Suppressor macrophage treated with lipopolysaccharide for 1 hour (primary cell): Measurements from ENCODE around the gene IL17C.
A peak's percentile ranks its signal among the peaks of the same experiment; 100 is the strongest.

Experiments used
- DNase-seq, 3 donors: peaks; one replicate each; pipeline ENCODE4 v3.0.0-alpha.2; 2020 to 2022

The IL17C gene

DNA sequence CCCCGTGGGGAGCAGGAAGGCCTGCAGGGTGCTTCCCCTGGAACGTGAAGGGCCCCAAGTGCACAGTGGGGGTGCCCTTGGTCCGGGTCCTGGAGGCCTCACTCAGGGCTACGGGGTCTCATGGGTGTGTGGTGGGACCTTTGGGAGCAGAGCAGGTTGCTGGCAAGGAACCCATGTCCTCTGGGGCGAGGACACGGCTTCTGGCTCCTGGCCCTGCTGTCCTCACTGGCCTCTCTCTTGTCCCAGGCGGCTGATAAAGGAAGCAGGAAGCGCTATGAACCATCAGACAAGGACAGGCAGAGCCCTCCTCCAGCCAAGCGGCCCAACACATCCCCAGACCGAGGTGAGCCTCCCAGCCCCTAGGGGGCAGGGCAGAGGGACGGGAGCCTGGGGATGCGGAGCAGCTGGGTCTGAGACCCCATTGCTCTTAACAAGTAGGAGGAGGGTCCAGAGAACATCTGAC, 9.8 kb upstream of the IL17C start:
- DNase-seq, result peak; percentile 29 to 55 (median 33)

DNA sequence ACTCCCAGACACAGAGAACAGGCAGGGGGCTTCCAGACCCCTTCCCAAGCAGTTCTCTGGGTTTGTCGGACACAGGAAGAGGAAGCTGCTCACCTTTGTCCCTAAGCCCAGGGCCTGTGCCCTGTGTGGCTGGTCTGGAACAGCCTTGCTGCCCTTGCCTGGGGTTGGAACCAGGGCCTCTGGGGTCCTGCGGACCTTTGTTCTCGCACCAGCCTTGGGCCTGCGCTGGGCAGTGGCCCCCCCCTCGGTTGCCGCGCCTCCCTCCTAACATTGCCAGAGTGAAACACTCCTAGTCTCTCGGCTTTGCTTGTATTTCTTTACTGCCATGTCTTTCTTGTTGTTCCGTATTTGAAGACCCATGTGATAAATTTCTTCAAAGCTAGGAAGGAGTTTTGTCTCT, 8.5 kb upstream of the IL17C start:
- no peak for DNase-seq

- DNase-seq, result no peak
These were observed 7.9 kb upstream of the IL17C start for GRCh38 chr16:88630433-88630832.

DNA sequence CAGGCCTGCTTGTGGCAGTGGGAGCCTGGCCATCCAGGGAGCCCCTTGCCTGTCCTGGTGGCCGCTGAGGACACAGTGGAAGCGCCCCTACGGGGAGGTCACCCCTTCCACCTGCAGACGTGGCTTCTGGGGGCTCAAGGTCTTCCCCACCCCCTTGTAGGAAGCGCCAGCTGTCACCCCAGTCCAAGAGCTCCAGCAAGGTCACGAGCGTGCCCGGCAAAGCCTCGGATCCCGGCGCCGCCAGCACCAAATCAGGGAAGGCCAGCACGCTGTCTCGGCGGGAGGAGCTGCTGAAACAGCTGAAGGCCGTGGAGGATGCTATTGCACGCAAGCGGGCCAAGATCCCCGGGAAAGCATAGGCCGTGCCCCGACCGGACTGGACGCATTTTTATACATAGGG, 7.4 kb upstream of the IL17C start:
- no peak for DNase-seq

GRCh38 chr16:88631384-88631783, 7.0 kb upstream of the IL17C start:
- peak in 1 of 3 donors; percentile 15 for DNase-seq

DNA sequence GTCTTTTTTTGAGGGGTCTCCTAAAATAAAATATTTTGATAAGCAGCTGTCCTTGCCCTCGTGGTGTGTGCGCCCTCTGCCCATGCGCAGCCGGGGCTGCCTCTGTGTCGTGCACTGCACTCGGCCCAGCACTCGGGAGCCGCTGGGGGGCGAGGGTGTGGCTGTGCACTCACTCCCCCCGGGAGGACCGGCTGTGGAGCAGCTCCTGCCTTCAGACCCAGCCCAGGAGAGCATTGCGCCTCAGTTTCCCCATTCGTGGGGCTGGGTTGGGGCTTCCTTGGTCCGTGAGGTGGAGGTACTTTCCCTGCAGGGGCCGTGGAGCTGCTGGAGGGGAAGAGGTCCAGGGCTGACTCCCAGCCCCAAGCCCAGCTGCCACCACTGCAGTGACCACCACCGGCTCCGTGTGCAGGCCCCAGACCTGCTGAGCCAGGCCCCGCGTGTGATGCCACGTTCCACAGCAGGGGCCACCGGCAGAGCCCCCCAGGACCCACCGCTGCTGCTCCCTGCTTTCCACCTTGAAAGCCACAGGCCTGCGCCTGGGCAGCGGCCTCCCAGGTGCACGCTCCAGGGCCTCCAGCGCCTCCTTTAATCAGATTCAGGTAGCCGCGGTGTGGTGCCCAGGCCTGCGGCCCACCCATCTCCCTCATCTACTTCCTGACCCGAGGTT, 6.3 kb upstream of the IL17C start:
- DNase-seq, result no peak

DNA sequence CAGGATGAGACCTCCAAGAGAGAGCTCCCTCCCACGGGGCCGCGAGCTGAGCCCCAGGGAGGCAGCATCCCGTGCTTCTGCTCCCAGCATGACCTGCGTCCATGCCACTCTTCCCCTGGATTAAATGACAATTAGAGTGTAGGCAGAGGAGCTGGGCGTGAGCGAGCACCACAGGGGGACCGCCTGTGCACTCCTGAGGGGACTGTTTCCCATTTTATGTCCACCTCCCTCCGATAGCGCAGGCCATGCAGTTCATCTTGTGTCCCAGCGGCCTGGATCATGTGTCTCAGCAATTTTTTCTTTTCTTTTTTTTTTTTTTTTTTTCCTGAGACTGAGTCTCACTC, 5.8 kb upstream of the IL17C start:
- DNase-seq, result no peak

DNA sequence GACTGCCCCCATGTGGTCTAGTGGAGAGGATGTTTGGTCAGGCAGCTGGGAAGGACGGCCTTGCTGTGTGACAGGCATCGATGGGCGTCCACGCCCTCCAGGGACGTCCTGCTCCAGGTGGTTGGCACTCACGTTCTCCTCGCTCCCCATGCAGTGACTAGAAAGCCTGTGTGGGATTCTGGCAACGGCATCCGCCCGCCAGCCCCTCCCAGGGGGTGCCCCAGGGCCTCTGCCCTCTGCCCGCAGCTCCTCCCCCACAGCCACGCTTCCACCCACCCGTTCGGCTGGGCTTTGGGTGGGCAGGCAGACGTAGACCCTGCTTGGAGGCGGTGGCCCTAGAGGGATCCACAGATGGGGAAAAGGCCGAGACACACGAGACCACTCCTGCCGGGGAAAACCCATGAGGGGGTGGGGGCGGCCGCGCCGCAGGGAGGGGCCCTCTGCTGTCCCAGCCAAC, 4.7 kb upstream of the IL17C start:
- DNase-seq, result peak; percentile 81 to 88 (median 83)

- peak; percentile 93 to 95 (median 95) for DNase-seq
These were observed 4.0 kb upstream of the IL17C start for GRCh38 chr16:88634141-88634993.

DNA sequence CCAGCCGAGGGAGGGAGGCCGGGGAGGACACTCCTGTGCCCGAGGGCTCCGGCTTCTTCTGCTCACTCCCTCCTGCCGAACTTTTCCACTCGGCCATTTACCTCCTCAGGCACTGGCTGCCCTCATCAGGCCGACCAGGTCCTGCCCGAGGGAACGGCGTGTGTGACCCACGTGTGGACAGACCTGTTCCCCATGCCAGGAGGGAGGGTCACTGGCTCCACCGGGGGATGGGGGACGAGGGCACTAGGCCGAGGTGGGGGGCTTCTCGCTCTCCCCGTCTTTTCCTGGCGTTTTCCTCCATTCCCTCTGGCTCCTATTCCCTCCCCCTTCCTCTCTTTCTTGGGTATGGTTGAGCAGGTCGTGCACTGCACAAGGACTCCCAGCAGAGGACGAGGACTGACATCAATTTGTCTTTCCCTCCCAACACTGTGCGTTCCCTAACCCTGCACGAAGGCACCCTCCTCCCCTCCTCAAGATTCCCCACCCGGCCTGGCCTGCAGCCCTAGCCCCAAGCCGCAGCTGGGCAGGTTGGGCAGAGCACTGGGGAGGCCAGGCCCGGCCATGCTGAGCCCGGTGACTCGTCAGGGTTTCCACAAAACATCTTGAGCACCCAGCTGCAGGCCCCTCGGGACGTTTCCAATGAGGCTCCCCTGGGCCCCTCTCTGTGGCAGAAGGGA, 3.2 kb upstream of the IL17C start:
- DNase-seq, result peak in 1 of 3 donors; percentile 13

DNA sequence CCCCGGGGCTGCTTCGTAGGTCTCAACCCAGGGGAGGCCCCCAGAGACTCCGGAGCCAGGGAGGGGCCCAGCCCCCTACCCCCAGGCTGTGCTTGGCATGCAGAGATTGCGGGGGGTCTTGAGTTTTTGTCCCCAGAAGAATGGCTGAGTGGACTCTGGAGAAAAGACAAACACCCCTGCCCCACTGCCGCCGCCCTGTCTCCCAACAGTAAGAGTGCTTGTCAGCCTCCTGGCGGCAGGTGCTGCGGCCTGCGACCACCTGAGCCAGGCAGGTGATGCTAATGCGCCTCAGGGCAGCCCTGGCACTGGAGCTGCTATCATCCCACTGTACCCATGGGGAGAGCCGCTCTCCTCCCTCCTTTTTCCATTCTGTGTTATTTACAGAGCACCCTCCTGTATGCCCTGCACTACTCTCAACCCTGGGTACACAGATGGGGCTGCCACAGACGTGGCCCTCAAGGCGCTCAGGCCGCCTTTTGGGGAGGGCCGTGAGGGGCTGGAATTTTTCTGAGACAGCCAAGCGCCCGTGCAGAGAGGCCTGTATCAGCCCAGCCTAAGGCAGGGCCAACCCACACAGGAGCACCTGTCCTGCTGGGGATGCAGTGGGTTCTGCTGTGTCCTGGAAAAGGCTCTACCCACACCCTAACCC, 2.6 kb upstream of the IL17C start:
- no peak for DNase-seq

- DNase-seq, result no peak
These were observed 1.7 kb upstream of the IL17C start for GRCh38 chr16:88636488-88637265.

DNA sequence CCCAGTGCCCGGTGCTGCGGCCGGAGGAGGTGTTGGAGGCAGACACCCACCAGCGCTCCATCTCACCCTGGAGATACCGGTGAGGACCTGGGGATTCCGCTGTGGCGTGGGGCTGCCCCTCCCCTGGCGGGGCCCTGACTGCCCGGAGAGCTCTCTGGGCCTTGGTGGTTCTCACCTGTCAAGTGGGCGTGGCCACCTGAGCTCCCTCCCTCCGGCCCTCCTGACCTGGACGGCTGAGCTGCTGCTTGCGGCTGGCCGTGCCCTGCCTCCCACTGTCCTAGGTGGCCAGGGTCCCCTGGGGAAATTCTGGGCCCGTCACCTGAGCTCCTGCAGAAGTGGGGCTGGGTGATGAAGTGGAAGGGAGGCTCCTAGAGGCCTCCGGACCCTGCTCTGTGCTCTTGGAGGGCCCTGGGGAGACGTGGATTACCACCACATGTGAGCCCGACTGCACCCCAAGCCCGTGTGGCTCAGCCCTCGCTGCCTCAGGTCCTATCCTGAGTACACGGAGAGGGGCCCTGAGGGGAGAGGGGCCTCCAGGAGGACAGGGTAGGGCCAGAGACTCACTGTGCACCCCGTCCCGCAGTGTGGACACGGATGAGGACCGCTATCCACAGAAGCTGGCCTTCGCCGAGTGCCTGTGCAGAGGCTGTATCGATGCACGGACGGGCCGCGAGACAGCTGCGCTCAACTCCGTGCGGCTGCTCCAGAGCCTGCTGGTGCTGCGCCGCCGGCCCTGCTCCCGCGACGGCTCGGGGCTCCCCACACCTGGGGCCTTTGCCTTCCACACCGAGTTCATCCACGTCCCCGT, 1.1 kb downstream of the IL17C start:
- DNase-seq, result no peak

GRCh38 chr16:88640039-88640495, 1.7 kb downstream of the IL17C start:
- DNase-seq, result no peak

- no peak for DNase-seq
These were observed 2.3 kb downstream of the IL17C start for GRCh38 chr16:88640498-88641247.

DNA sequence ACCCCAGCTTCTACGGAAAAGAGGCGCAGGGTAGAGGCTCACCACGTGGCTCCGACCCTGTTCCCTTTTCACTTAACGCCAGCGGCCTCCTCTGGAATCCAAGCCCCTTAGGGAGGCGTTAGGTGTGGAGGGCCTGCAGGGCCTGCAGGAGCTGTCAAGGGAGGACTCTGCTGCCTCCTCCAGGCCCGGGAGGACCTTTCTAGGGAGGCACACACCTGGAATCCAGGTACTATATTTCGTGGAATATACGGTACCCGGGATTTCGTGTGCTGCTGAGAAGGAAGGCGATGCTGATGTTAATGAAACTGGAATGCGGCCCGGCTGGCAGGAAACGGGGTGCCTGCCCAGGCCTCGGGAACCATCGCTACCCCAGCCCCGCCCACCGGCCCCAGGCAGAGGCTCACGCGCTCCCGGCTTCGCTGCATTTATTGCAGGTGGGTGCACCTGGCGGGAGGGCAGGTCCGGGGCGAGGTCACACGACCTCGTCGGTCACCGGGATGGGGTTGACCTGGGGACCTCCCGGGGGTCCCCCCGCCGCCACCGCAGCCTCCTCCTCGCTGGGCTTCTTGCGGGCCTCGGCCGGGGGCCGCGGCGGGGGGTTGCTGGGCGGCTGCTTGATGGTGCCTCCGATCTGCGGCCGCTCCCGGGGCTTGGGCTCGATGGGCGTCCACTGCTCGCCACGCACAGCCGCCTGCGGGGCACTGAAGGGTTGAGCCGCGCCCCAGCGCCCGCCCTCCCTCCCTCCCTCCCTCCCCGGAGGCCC, 4.7 kb downstream of the IL17C start:
- DNase-seq, result no peak

DNA sequence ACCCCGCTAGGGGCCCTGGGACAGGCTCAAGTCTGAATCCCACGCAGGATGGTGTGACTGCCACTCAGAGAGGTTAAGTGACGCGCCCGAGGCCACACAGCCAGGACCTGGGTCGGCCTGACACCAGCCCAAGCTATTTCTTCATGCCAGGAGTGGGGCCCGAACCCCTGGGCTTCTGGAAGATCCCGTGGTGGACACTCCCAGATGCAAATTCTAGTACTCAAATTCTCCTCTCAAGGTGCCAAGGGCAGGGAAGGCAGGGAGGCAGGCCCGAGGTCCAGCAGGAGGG, 5.2 kb downstream of the IL17C start:
- no peak for DNase-seq

GRCh38 chr16:88645455-88645854, 7.1 kb downstream of the IL17C start:
- no peak for DNase-seq

DNA sequence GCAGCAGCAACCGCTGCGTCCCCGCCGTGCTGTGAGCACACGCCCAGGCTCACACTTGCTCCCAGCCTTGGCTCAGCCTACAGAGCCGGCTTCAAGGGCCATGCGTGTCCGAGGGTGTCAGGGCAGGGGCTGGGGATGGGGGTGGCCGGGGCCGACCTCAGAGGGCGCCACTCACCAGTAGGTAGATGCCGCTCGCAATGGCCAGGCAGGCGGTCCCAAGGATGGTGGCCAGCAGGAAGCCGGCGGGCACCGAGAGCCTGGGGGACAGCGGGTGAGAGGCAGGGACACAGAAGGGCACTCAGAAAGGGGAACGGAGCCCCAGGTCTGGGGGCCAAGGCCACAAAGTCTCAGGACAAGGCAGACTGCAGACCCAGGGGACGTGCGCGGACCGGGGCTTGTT, 7.6 kb downstream of the IL17C start:
- DNase-seq, result no peak
